Caco-2 (cell line): ENCODE results near the gene KLF15. TPM values are rescaled to one million over a fixed set of nuclear protein-coding genes. Genes with fewer than 3 reads are reported as not detected.

ENCODE experiments used
- BruUV-seq: library from RNA; stranded (reverse); fragments of 400-500 nt; replicated peaks from 2 replicates; lab custom pipeline; 2021; lab: Mats Ljungman, UMichigan
- CTCF ChIA-PET: fragments of 300-600 bp; sonication (Branson Sonifier 250); formaldehyde crosslinking; loops from one replicate; lab custom pipeline; 2022; ENCODE audit warnings: antibody characterized with exemption; lab: Charles Lee
- POLR2A ChIA-PET: fragments of 300-600 bp; sonication (Branson Sonifier 250); formaldehyde crosslinking; loops from one replicate; lab custom pipeline; 2022; ENCODE audit warnings: antibody characterized with exemption; lab: Charles Lee
- DNase-seq, 2 experiments: peaks; one replicate each; pipeline versions ENCODE4 v3.0.0 to v3.0.0-alpha.2; 2020 to 2022
- H3K27me3 ChIP-seq: replicated peaks from 2 replicates; pipeline ENCODE4 v1.6.0; 2011; ENCODE audit warnings: low read length; ENCODE audit not compliant: control insufficient read depth, insufficient read depth
- H3K36me3 ChIP-seq: 2 replicates; pipeline ENCODE4 v1.5.1; 2011; ENCODE audit warnings: low read length; ENCODE audit not compliant: control insufficient read depth, insufficient read depth
- H3K4me1 ChIP-seq: fragments of 250-450 bp; sonication (Bioruptor Pico); 2 replicates; pipeline ENCODE4 v1.5.1; 2020; ENCODE audit warnings: mild to moderate bottlenecking
- H3K4me3 ChIP-seq: 2 replicates; pipeline ENCODE4 v1.5.1; 2011; ENCODE audit warnings: low read depth, mild to moderate bottlenecking, control low read depth, low read length
- H3K9me3 ChIP-seq: fragments of 250-450 bp; sonication (Bioruptor Pico); 2 replicates; pipeline ENCODE4 v1.5.1; 2020; ENCODE audit warnings: mild to moderate bottlenecking, moderate library complexity
- H3K27ac Mint-ChIP-seq: one replicate; pipeline ENCODE4 v1.8.0; 2022; ENCODE audit warnings: mixed read lengths; ENCODE audit not compliant: unreplicated experiment
- H3K27me3 Mint-ChIP-seq: one replicate; pipeline ENCODE4 v1.8.0; 2022; ENCODE audit warnings: mixed read lengths; ENCODE audit not compliant: insufficient read depth, unreplicated experiment
- H3K36me3 Mint-ChIP-seq: one replicate; pipeline ENCODE4 v1.8.0; 2022; ENCODE audit warnings: mild to moderate bottlenecking, mixed read lengths; ENCODE audit not compliant: insufficient read depth, unreplicated experiment
- H3K4me1 Mint-ChIP-seq: one replicate; pipeline ENCODE4 v1.8.0; 2022; ENCODE audit warnings: low read depth, mixed read lengths; ENCODE audit not compliant: unreplicated experiment
- H3K4me3 Mint-ChIP-seq: one replicate; pipeline ENCODE4 v1.8.0; 2022; ENCODE audit warnings: mild to moderate bottlenecking, moderate library complexity, mixed read lengths; ENCODE audit not compliant: unreplicated experiment
- H3K9me3 Mint-ChIP-seq: one replicate; pipeline ENCODE4 v1.8.0; 2022; ENCODE audit warnings: mixed read lengths; ENCODE audit not compliant: unreplicated experiment
- CTCF ChIP-seq, 2 experiments: fragments of 200-600 bp in 1 of 2; IDR thresholded peaks; 1 replicate in 1 of 2; 2 replicates in 1 of 2; pipeline versions ENCODE4 v1.5.1 to v1.8.0; 2011 to 2022; ENCODE audit warnings: antibody characterized with exemption in 1 of 2, control low read depth in 1 of 2, inconsistent platforms in 1 of 2, low read depth in 1 of 2, low read length in 1 of 2, mild to moderate bottlenecking in 1 of 2, moderate library complexity in 1 of 2; ENCODE audit not compliant: insufficient read depth in 1 of 2, severe bottlenecking in 1 of 2, unreplicated experiment in 1 of 2
- intact Hi-C: fragments of 100-400 bp; cut with micrococcal nuclease; formaldehyde crosslinking; loops from one replicate; pipeline ENCODE4 v1.10.0; 2022; ENCODE audit not compliant: unreplicated experiment
- total RNA-seq: library from RNA; stranded (reverse); gene quantifications from 2 replicates; pipeline ENCODE4 v1.2.3, GENCODE V29; 2022

Gene KLF15
- total RNA-seq, 1 experiment from 2014 or later = 2.7 TPM

GRCh38 chr3:126300001-126300760 is 57.0 kb downstream of the KLF15 start:
- CTCF ChIA-PET = no interaction called here
- H3K4me3 Mint-ChIP-seq = no peak overlapping the region
- no peak for TF ChIP-seq CTCF (IDR thresholded peaks at IDR 0.05; ENCODE audit: insufficient read depth in 1 of 2, low read depth in 1 of 2, low read length in 1 of 2, severe bottlenecking in 1 of 2, unreplicated experiment in 1 of 2)
- intact Hi-C loops = no loop called here
- POLR2A ChIA-PET = no interaction called here
- no peaks in the 10 kb centered on the region for H3K36me3 Mint-ChIP-seq
- Histone ChIP-seq H3K4me1 (no peaks in the 10 kb centered on the region), H3K27me3 (no peaks in the 10 kb centered on the region), H3K4me3 (no peak overlapping the region), H3K9me3 (peaks cover 12% of the 10 kb centered on the region), H3K36me3 (no peaks in the 10 kb centered on the region)
- DNase-seq = no peak
- peaks cover 24% of the 10 kb centered on the region for H3K9me3 Mint-ChIP-seq
- H3K27me3 Mint-ChIP-seq = no peaks in the 10 kb centered on the region
- no TSS peak for BruUV-seq
- H3K27ac Mint-ChIP-seq = no peak overlapping the region
- H3K4me1 Mint-ChIP-seq = no peaks in the 10 kb centered on the region

- CTCF ChIA-PET = no interaction called here
Measured at GRCh38 chr3:126295407-126295939, 61.7 kb downstream of the KLF15 start.

More at GRCh38 chr3:126295407-126295939, 61.7 kb downstream of the KLF15 start:
- H3K36me3 Mint-ChIP-seq = peaks cover 4% of the 10 kb centered on the region
- no peaks in the 10 kb centered on the region for H3K9me3 Mint-ChIP-seq
- no TSS peak for BruUV-seq
- Histone ChIP-seq H3K27me3 (no peaks in the 10 kb centered on the region), H3K4me1 (peaks cover under 1% of the 10 kb centered on the region), H3K36me3 (no peaks in the 10 kb centered on the region), H3K4me3 (no peak overlapping the region), H3K9me3 (no peaks in the 10 kb centered on the region)
- POLR2A ChIA-PET = no interaction called here
- intact Hi-C loops = no loop called here
- DNase-seq = no peak
- H3K27me3 Mint-ChIP-seq = no peaks in the 10 kb centered on the region
- H3K4me1 Mint-ChIP-seq = peaks cover 9% of the 10 kb centered on the region
- H3K4me3 Mint-ChIP-seq = no peak overlapping the region
- TF ChIP-seq CTCF (IDR thresholded peaks at IDR 0.05; ENCODE audit: insufficient read depth in 1 of 2, low read depth in 1 of 2, low read length in 1 of 2, severe bottlenecking in 1 of 2, unreplicated experiment in 1 of 2) = no peak
- H3K27ac Mint-ChIP-seq = no peak overlapping the region
